Naive thymus-derived CD4-positive, alpha-beta T cell (primary cell): ENCODE results near the gene WDR7. TPM values are rescaled to one million over a fixed set of nuclear protein-coding genes. Genes with fewer than 3 reads are reported as not detected.

Experiments
- ATAC-seq: fragments of 150-1000 bp; cut with Tn5 transposase; 2 replicates; pipeline ENCODE4 v1.10.0; 2021; ENCODE audit warnings: mild to moderate bottlenecking, moderate library complexity
- CTCF ChIA-PET: fragments of 350-600 bp; sonication (Branson Sonifier 250); formaldehyde crosslinking; loops from one replicate; lab custom pipeline; 2021; ENCODE audit warnings: antibody characterized with exemption; lab: Charles Lee
- POLR2A ChIA-PET: fragments of 350-600 bp; sonication (Branson Sonifier 250); formaldehyde crosslinking; loops from one replicate; lab custom pipeline; 2021; ENCODE audit warnings: antibody characterized with exemption, inconsistent platforms; lab: Charles Lee
- DNase-seq, 9 donors: peaks; one replicate each; pipeline versions ENCODE4 v3.0.0 to v3.0.0-alpha.2; 2020 to 2022; ENCODE audit warnings: mixed read lengths in 1 of 9
- H3K27ac ChIP-seq: one replicate; pipeline ENCODE4 v1.7.0; 2013; ENCODE audit warnings: mild to moderate bottlenecking, low read depth, low read length, moderate library complexity
- H3K27me3 ChIP-seq, 2 donors: one replicate each; pipeline ENCODE4 v1.7.0; 2013; ENCODE audit warnings: low read length in 2 of 2, mild to moderate bottlenecking in 2 of 2, moderate library complexity in 2 of 2; ENCODE audit not compliant: control insufficient read depth in 2 of 2, insufficient read depth in 2 of 2
- H3K36me3 ChIP-seq, 3 experiments: 1 replicate in 2 of 3; 2 replicates in 1 of 3; pipeline ENCODE4 v1.7.0; 2013; ENCODE audit warnings: low read length in 3 of 3, mild to moderate bottlenecking in 3 of 3, moderate library complexity in 1 of 3; ENCODE audit not compliant: insufficient read depth in 3 of 3, control insufficient read depth in 2 of 3
- H3K4me1 ChIP-seq, 2 donors: one replicate each; pipeline ENCODE4 v1.7.0; 2013; ENCODE audit warnings: low read length in 2 of 2, mild to moderate bottlenecking in 2 of 2, moderate library complexity in 1 of 2; ENCODE audit not compliant: control insufficient read depth in 2 of 2, insufficient read depth in 2 of 2
- H3K4me3 ChIP-seq: 2 replicates; pipeline ENCODE4 v1.7.0; 2013; ENCODE audit warnings: mild to moderate bottlenecking, low read length
- H3K9me3 ChIP-seq, 3 experiments: 1 replicate in 2 of 3; 2 replicates in 1 of 3; pipeline ENCODE4 v1.7.0; 2013; ENCODE audit warnings: low read length in 3 of 3; ENCODE audit not compliant: control insufficient read depth in 2 of 3
- H3K27ac Mint-ChIP-seq, 9 donors: one replicate each; pipeline ENCODE4 v1.8.0; 2020 to 2022; ENCODE audit warnings: mixed read lengths in 9 of 9, mild to moderate bottlenecking in 8 of 9, moderate library complexity in 5 of 9, inconsistent platforms in 2 of 9
- H3K27me3 Mint-ChIP-seq, 5 donors: one replicate each; pipeline ENCODE4 v1.8.0; 2021 to 2022; ENCODE audit warnings: mixed read lengths in 5 of 5, mild to moderate bottlenecking in 1 of 5
- H3K36me3 Mint-ChIP-seq, 5 donors: one replicate each; pipeline ENCODE4 v1.8.0; 2020 to 2022; ENCODE audit warnings: mixed read lengths in 5 of 5, mild to moderate bottlenecking in 3 of 5, inconsistent platforms in 1 of 5
- H3K4me1 Mint-ChIP-seq, 7 donors: one replicate each; pipeline ENCODE4 v1.8.0; 2020 to 2022; ENCODE audit warnings: mixed read lengths in 7 of 7, mild to moderate bottlenecking in 3 of 7, inconsistent platforms in 1 of 7
- H3K4me3 Mint-ChIP-seq, 10 donors: one replicate each; pipeline ENCODE4 v1.8.0; 2020 to 2022; ENCODE audit warnings: mild to moderate bottlenecking in 10 of 10, mixed read lengths in 10 of 10, moderate library complexity in 6 of 10, inconsistent platforms in 2 of 10
- H3K9me3 Mint-ChIP-seq, 11 donors: one replicate each; pipeline ENCODE4 v1.8.0; 2020 to 2022; ENCODE audit warnings: mixed read lengths in 11 of 11, mild to moderate bottlenecking in 4 of 11, inconsistent platforms in 1 of 11, moderate library complexity in 1 of 11
- intact Hi-C, 2 donors: fragments of 100-400 bp; cut with micrococcal nuclease; formaldehyde crosslinking; loops; one replicate each; pipeline ENCODE4 v1.15.1; 2023
- polyA plus RNA-seq, 2 donors: library from polyadenylated mRNA; unstranded; fragments of 300-500 nt; fragmentation: Illumina TruSeq; gene quantifications; one replicate each; pipeline ENCODE4 v1.2.3, GENCODE V29; 2021
- total RNA-seq, 6 experiments: library from RNA in 5 of 6; stranded (reverse) in 5 of 6; gene quantifications; 1 replicate in 5 of 6; 2 replicates in 1 of 6; pipeline ENCODE4 v1.2.3 and lab custom pipeline; 2021 to 2026

The WDR7 gene
- total and polyA plus RNA-seq, 7 experiments from 2014 or later: 28.3 to 59.8 (median 50.1) TPM

DNA sequence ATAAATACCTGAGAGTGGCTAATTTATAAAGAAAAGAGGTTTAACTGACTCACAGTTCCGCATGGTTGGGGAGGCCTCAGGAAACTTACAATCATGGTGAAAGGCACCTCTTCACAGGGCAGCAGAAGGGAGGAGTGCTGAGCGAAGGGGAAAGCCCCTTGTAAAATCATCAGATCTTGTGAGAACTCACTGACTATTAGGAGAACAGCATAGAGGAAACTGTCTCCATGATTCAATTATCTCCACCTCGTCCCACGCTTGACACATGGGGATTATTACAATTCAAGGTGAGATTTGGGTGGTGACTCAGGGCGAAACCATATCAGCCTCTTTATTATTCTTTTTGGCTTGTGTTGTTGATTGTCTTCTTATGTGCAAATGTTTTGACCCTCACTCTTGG, 76.2 kb downstream of the WDR7 start:
- Mint-ChIP-seq H3K27ac (peak overlapping the region in 1 of 9 donors; percentile 3), H3K4me1 (peaks cover 0 to 5% (median 2%) of the 10 kb centered on the region in 7 donors), H3K4me3 (no peak overlapping the region), H3K36me3 (peaks cover 28 to 65% (median 57%) of the 10 kb centered on the region in 5 donors), H3K27me3 (no peaks in the 10 kb centered on the region), H3K9me3 (peaks cover 0 to 5% (median 0%) of the 10 kb centered on the region in 11 donors)
- Histone ChIP-seq H3K4me3 (no peak overlapping the region), H3K36me3 (peaks cover 0 to 14% (median 12%) of the 10 kb centered on the region in 3 experiments), H3K27me3 (no peaks in the 10 kb centered on the region), H3K27ac (no peak overlapping the region), H3K4me1 (no peaks in the 10 kb centered on the region), H3K9me3 (no peaks in the 10 kb centered on the region)
- no peak for DNase-seq
- intact Hi-C loops: no loop called here
- ChIA-PET CTCF (no interaction called here), POLR2A (no interaction called here)
- no peak for ATAC-seq

DNA sequence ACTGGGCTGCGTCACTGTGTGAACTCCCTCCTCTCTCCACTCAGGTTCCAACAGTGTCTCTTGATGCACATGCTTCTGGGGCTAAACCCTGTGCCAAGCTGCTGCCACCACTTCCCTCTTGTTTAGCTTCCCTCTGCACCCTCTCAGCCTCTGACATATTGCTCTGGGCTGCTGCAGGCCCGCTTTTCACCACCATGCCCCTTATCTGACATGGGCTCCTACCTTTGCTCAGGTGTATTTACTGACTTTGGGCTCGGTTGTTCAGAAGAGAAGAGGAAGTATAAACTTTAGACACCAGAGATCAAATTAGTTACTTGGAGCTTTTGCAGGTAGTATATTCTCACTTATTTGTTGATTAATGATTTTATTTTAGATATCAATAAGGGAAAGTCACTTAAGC, 77.6 kb downstream of the WDR7 start:
- Mint-ChIP-seq H3K9me3 (peaks cover 0 to 5% (median 0%) of the 10 kb centered on the region in 11 donors), H3K4me3 (no peak overlapping the region), H3K27ac (no peak overlapping the region), H3K4me1 (peaks cover 0 to 5% (median 2%) of the 10 kb centered on the region in 7 donors), H3K36me3 (peaks cover 28 to 57% (median 47%) of the 10 kb centered on the region in 5 donors), H3K27me3 (no peaks in the 10 kb centered on the region)
- no peak for ATAC-seq
- Histone ChIP-seq H3K36me3 (peaks cover 0 to 17% (median 9%) of the 10 kb centered on the region in 3 experiments), H3K4me3 (no peak overlapping the region), H3K4me1 (no peaks in the 10 kb centered on the region), H3K9me3 (no peaks in the 10 kb centered on the region), H3K27ac (no peak overlapping the region), H3K27me3 (no peaks in the 10 kb centered on the region)
- ChIA-PET CTCF (interaction anchor here (0.6 kb wide), 1 partner anchor 25 kb away, joined by 3 read pairs; no protein-coding TSS in a partner anchor), POLR2A (no interaction called here)
- no peak for DNase-seq
- intact Hi-C loops: no loop called here

DNA sequence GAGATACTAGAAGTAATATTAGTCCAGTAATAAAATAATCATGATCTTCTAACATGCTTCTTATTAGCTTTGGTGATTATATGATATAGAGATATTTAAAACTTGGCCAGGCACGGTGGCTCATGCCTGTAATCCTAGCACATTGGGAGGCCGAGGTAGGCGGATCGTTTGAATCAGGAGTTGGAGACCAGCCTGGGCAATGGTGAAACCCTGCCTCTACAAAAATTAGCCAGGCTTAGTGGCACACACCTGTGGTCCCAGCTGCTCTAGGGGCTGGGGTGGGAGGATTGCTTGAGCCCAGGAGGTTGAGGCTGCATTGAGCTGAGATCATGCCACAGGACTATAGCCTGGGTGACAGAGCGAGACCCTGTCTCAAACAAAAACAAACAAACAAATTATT, 87.0 kb downstream of the WDR7 start:
- Mint-ChIP-seq H3K4me3 (no peak overlapping the region), H3K27ac (no peak overlapping the region), H3K9me3 (no peaks in the 10 kb centered on the region), H3K36me3 (peaks cover 8 to 44% (median 21%) of the 10 kb centered on the region in 5 donors), H3K4me1 (peaks cover 0 to 8% (median 2%) of the 10 kb centered on the region in 7 donors), H3K27me3 (no peaks in the 10 kb centered on the region)
- Histone ChIP-seq H3K27me3 (no peaks in the 10 kb centered on the region), H3K27ac (no peak overlapping the region), H3K4me1 (no peaks in the 10 kb centered on the region), H3K9me3 (no peaks in the 10 kb centered on the region), H3K36me3 (peaks cover 0 to 3% (median 0%) of the 10 kb centered on the region in 3 experiments), H3K4me3 (no peak overlapping the region)
- ChIA-PET POLR2A (no interaction called here), CTCF (no interaction called here)
- intact Hi-C loops: no loop called here
- ATAC-seq: no peak
- no peak for DNase-seq

DNA sequence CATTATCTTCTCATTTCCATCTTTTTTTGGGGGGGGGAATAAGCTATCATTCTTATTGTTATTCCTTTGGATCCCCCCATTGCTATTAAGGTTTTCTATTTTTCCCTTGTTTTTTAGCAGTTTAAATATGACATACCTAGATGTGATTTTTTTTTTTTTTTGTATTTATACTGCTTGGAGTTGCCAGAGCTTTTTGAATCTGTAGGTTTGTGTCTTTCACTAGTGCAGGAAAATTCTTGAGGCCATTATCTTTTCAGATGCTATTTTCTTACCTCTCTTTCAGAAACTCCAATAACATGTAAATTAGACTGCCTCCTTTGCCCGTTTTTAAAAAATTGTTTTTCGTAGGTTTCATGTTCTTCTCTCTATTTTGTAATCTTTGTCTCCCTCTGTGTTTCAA, 88.6 kb downstream of the WDR7 start:
- no peak overlapping the region for H3K4me3 ChIP-seq
- H3K27ac ChIP-seq: no peak overlapping the region
- ATAC-seq (no peak), DNase-seq (no peak)
- ChIA-PET POLR2A (no interaction called here), CTCF (interaction anchor here (0.6 kb wide), 1 partner anchor 84 kb away, joined by 6 read pairs; no protein-coding TSS in a partner anchor)
- Mint-ChIP-seq H3K36me3 (peaks cover 5 to 34% (median 11%) of the 10 kb centered on the region in 5 donors), H3K4me1 (peaks cover 0 to 7% (median 2%) of the 10 kb centered on the region in 7 donors), H3K4me3 (no peak overlapping the region), H3K9me3 (no peaks in the 10 kb centered on the region), H3K27ac (no peak overlapping the region), H3K27me3 (no peaks in the 10 kb centered on the region)
- H3K36me3 ChIP-seq: peaks cover 0 to 3% (median 3%) of the 10 kb centered on the region in 3 experiments
- H3K9me3 ChIP-seq: no peaks in the 10 kb centered on the region
- H3K4me1 ChIP-seq: no peaks in the 10 kb centered on the region
- H3K27me3 ChIP-seq: no peaks in the 10 kb centered on the region
- intact Hi-C loops: no loop called here

DNA sequence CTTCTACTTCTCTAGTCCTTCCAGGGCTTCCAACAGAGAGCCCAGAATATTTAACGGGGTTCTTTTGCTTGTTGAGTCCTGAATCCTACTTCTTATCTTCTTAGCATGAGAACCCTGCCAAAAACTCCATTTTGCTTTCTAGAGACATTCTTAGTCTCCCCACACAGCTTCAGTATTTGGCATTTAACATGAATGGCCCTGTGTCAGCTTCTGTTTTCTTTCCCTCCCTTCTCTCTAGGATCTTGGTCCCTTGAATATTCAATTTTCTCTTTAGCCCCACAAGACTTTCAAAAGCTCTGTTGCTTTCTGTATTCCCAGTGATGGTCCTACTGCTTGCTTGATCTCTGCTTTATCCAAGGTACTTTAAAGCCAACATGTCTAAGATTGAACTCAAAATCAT, 89.5 kb downstream of the WDR7 start:
- DNase-seq (no peak), ATAC-seq (no peak)
- Mint-ChIP-seq H3K27ac (no peak overlapping the region), H3K27me3 (no peaks in the 10 kb centered on the region), H3K4me1 (peaks cover 0 to 7% (median 2%) of the 10 kb centered on the region in 7 donors), H3K4me3 (no peak overlapping the region), H3K9me3 (no peaks in the 10 kb centered on the region), H3K36me3 (peaks cover 0 to 26% (median 10%) of the 10 kb centered on the region in 5 donors)
- POLR2A ChIA-PET: no interaction called here
- Histone ChIP-seq H3K36me3 (peaks cover 0 to 4% (median 3%) of the 10 kb centered on the region in 3 experiments), H3K27ac (no peak overlapping the region), H3K4me1 (no peaks in the 10 kb centered on the region), H3K9me3 (no peaks in the 10 kb centered on the region), H3K4me3 (no peak overlapping the region), H3K27me3 (no peaks in the 10 kb centered on the region)
- intact Hi-C loops: no loop called here
- CTCF ChIA-PET: interaction anchor here (0.5 kb wide), 1 partner anchor 80 kb away, joined by 3 read pairs; no protein-coding TSS in a partner anchor

DNA sequence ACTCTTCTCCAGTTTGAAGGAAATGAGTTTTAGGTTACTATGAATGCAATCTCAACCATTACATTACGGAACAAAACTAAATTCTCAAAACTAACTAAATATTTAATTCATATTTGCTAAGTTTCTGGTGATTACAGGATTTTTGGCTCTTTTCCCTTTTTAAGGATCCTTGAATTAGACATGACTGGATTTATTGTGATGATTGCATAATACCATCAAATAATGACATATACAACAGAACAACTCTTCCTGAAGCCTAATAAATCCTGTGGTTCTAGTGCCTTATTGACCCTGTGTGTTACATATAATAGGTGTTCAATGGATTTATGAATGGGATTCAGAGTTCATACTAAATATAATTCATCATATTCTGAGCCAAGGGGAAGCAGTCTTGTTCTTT, 90.5 kb downstream of the WDR7 start:
- POLR2A ChIA-PET: no interaction called here
- CTCF ChIA-PET: no interaction called here

DNA sequence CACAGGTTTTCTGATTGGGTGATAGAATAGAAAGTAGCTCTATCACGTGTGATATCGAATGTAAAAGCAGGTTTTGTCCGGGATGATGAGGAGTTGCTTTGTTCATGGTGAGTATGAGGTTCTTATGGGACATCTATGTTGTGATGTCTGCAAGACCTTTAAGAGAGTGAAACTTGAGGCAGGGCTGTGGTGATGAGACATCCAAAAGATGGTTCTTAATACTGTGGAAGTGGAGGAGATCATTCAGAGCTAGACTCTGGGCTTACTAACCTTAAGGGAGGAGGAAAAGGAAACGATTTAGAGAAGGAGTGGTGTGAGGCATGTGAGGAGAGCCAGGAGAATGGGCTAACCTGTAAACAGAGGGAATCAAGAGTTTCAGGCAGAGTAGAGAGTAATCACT, 92.0 kb downstream of the WDR7 start:
- Mint-ChIP-seq H3K4me3 (no peak overlapping the region), H3K9me3 (no peaks in the 10 kb centered on the region), H3K27me3 (no peaks in the 10 kb centered on the region), H3K36me3 (peaks cover 0 to 12% (median 8%) of the 10 kb centered on the region in 5 donors), H3K27ac (no peak overlapping the region), H3K4me1 (peaks cover 15 to 25% (median 23%) of the 10 kb centered on the region in 7 donors)
- POLR2A ChIA-PET: no interaction called here
- intact Hi-C loops: no loop called here
- Histone ChIP-seq H3K36me3 (peaks cover 0 to 4% (median 3%) of the 10 kb centered on the region in 3 experiments), H3K9me3 (no peaks in the 10 kb centered on the region), H3K4me1 (peaks cover 4 to 5% of the 10 kb centered on the region in 2 donors), H3K27ac (no peak overlapping the region), H3K27me3 (no peaks in the 10 kb centered on the region), H3K4me3 (no peak overlapping the region)
- no peak for DNase-seq
- CTCF ChIA-PET: no interaction called here
- no peak for ATAC-seq

More for the DNA sequence above, 90.5 kb downstream of the WDR7 start:
- no peaks in the 10 kb centered on the region for H3K9me3 ChIP-seq
- H3K4me1 ChIP-seq: peaks cover under 1 to 1% of the 10 kb centered on the region in 2 donors
- ATAC-seq (no peak), DNase-seq (no peak)
- H3K36me3 Mint-ChIP-seq: peaks cover 0 to 17% (median 9%) of the 10 kb centered on the region in 5 donors
- H3K9me3 Mint-ChIP-seq: no peaks in the 10 kb centered on the region
- H3K27ac ChIP-seq: no peak overlapping the region
- H3K36me3 ChIP-seq: peaks cover 0 to 4% (median 3%) of the 10 kb centered on the region in 3 experiments
- peak overlapping the region in 1 of 9 donors; percentile 38 for H3K27ac Mint-ChIP-seq
- no peak overlapping the region for H3K4me3 ChIP-seq
- peaks cover 5 to 15% (median 9%) of the 10 kb centered on the region in 7 donors for H3K4me1 Mint-ChIP-seq
- H3K27me3 Mint-ChIP-seq: no peaks in the 10 kb centered on the region
- H3K4me3 Mint-ChIP-seq: no peak overlapping the region
- H3K27me3 ChIP-seq: no peaks in the 10 kb centered on the region
- intact Hi-C loops: no loop called here
